Dendritic cell treated with granulocyte-macrophage colony-stimulating factor and Interleukin-4, amounts not matched to agents 40 ng/mL and 50 ng/mL, for 4 days (primary cell): ENCODE data around the gene MAP1LC3A.

Experiments used
- H3K27ac Mint-ChIP-seq: one replicate; pipeline ENCODE4 v1.8.0; 2022; ENCODE audit warnings: mild to moderate bottlenecking, mixed read lengths
- H3K27me3 Mint-ChIP-seq: one replicate; pipeline ENCODE4 v1.8.0; 2022; ENCODE audit warnings: mild to moderate bottlenecking, mixed read lengths
- H3K36me3 Mint-ChIP-seq: one replicate; pipeline ENCODE4 v1.8.0; 2022; ENCODE audit warnings: low read depth, mixed read lengths
- H3K4me1 Mint-ChIP-seq: one replicate; pipeline ENCODE4 v1.8.0; 2022; ENCODE audit warnings: low read depth, mixed read lengths
- H3K4me3 Mint-ChIP-seq: one replicate; pipeline ENCODE4 v1.8.0; 2022; ENCODE audit warnings: mild to moderate bottlenecking, moderate library complexity, mixed read lengths
- H3K9me3 Mint-ChIP-seq: one replicate; pipeline ENCODE4 v1.8.0; 2022; ENCODE audit warnings: mixed read lengths
- intact Hi-C: fragments of 100-400 bp; cut with micrococcal nuclease; formaldehyde crosslinking; loops from one replicate; pipeline ENCODE4 v1.15.0; 2022

MAP1LC3A gene

GRCh38 chr20:34567892-34568865 lies 9.7 kb downstream of the MAP1LC3A start:
- Mint-ChIP-seq H3K27ac (no peak overlapping the region), H3K9me3 (no peaks in the 10 kb centered on the region), H3K4me1 (peaks cover 11% of the 10 kb centered on the region), H3K36me3 (peaks cover 33% of the 10 kb centered on the region), H3K4me3 (no peak overlapping the region), H3K27me3 (no peaks in the 10 kb centered on the region)
- intact Hi-C loops = no loop called here

GRCh38 chr20:34569598-34569997 lies 11.1 kb downstream of the MAP1LC3A start:
- intact Hi-C loops = no loop called here
- Mint-ChIP-seq H3K36me3 (peaks cover 44% of the 10 kb centered on the region), H3K4me3 (no peak overlapping the region), H3K9me3 (no peaks in the 10 kb centered on the region), H3K27ac (no peak overlapping the region), H3K4me1 (peaks cover 11% of the 10 kb centered on the region), H3K27me3 (no peaks in the 10 kb centered on the region)

DNA sequence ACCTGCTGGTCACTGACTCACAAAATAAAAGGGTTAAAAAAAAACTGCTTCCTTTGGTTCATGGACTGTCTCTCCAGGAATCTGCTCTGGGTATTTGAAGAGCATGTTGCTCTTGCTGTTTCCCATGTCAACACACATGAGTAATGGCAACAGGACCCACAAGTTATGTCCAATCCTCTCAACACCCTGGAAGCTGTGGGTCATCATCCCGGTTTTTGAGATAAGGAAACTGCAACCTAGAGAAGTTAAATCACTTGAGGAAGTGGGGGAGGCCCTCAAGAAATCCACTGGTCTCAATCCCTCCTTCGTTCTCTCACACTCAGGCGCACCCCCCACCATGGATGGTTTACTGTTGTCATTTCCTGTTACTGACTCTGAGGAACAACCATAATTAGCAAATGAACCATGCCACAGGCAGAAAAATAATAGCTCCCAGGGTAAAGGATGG lies 12.4 kb downstream of the MAP1LC3A start:
- intact Hi-C loops = no loop called here
- peaks cover 11% of the 10 kb centered on the region for H3K4me1 Mint-ChIP-seq
- H3K36me3 Mint-ChIP-seq = peaks cover 49% of the 10 kb centered on the region
- H3K4me3 Mint-ChIP-seq = no peak overlapping the region
- no peaks in the 10 kb centered on the region for H3K9me3 Mint-ChIP-seq
- no peak overlapping the region for H3K27ac Mint-ChIP-seq
- H3K27me3 Mint-ChIP-seq = no peaks in the 10 kb centered on the region

DNA sequence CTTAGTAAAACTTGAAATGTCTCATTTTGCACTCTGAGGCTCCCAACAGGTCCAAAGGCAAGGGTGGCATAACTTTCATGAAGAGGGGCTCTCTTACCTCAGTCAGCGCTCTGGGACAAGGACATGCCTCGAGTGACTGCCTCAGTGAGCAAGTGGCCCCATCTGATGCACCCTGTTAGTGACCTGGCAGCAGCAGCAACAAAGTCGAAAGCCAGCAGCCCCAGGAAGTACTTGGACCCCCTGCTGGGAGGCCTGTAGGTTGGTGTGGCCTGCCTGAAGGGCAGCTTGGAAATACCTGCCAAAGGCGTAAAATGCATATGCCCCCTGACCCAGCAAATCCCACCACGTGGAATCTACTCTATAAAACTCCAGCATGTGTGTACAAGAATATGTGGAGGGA lies 13.2 kb downstream of the MAP1LC3A start:
- peaks cover 49% of the 10 kb centered on the region for H3K36me3 Mint-ChIP-seq
- no peaks in the 10 kb centered on the region for H3K27me3 Mint-ChIP-seq
- intact Hi-C loops = no loop called here
- H3K4me3 Mint-ChIP-seq = no peak overlapping the region
- no peak overlapping the region for H3K27ac Mint-ChIP-seq
- no peaks in the 10 kb centered on the region for H3K9me3 Mint-ChIP-seq
- H3K4me1 Mint-ChIP-seq = peaks cover 11% of the 10 kb centered on the region

- Mint-ChIP-seq H3K4me1 (peaks cover 11% of the 10 kb centered on the region), H3K27me3 (no peaks in the 10 kb centered on the region), H3K9me3 (no peaks in the 10 kb centered on the region), H3K36me3 (peaks cover 35% of the 10 kb centered on the region), H3K27ac (no peak overlapping the region), H3K4me3 (no peak overlapping the region)
- intact Hi-C loops = no loop called here
These were observed 15.2 kb downstream of the MAP1LC3A start for GRCh38 chr20:34573541-34574300.

DNA sequence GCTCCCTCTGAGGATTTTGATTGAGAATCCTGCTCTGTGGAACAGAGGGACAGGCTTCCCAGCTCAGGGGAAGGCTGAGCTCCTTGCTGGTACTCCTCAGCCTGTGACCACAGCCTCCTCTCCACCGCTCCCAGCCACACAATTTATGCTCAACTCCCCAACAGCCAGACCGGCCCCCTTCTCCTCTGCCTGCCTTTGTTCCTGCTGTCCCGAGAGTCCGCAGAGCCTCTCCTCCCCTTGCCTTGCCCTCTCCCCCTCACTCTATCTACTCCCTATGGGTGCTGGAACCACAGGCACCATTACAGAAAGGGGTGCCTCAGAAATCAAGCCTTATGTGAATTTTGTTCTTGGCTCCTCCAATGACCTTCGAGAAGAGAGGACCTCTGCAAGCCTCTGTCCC lies 15.9 kb downstream of the MAP1LC3A start:
- Mint-ChIP-seq H3K27ac (no peak overlapping the region), H3K9me3 (no peaks in the 10 kb centered on the region), H3K4me3 (no peak overlapping the region), H3K4me1 (peaks cover 11% of the 10 kb centered on the region), H3K36me3 (peaks cover 38% of the 10 kb centered on the region), H3K27me3 (no peaks in the 10 kb centered on the region)
- intact Hi-C loops = no loop called here

DNA sequence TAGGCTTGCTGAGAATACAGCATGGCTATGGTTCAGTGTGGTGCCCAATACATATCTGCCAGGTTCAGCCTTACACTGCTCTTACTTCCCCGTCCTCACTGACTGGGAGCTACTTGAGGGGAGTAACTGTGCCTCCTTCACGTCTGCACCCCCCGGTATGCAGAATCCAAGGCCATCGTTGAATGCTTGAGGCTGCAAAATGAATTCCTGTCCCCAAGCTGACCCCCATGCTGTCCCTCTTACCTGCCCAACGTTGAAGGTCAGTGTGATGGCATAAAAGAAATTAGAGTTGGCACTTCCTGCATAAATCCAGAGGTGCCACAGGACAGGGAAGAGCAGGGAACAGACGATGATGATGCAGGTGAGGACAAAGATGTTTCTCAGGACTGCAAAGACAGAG lies 16.3 kb downstream of the MAP1LC3A start:
- no peak overlapping the region for H3K27ac Mint-ChIP-seq
- H3K36me3 Mint-ChIP-seq = peaks cover 41% of the 10 kb centered on the region
- H3K9me3 Mint-ChIP-seq = no peaks in the 10 kb centered on the region
- peaks cover 12% of the 10 kb centered on the region for H3K4me1 Mint-ChIP-seq
- H3K27me3 Mint-ChIP-seq = no peaks in the 10 kb centered on the region
- no peak overlapping the region for H3K4me3 Mint-ChIP-seq
- intact Hi-C loops = no loop called here

DNA sequence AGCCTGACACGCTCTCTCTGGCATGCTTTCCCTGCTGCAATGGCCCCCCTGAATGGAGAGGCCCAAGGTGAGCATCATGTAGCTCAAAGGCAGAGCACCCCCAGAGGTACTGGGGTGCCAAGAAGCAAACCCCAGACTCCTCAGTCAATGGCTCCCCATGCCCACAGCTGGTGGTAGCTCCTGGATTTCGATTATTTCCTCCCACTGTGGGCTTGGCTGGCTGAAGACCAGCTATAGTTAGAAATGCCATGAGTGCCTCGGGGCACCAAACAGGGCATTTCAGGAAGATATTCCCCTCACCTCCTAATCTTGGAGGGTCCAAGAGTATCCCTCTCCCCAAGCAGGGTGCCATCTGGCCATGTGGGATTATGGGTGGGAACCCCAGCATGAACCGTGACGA lies 16.8 kb downstream of the MAP1LC3A start:
- Mint-ChIP-seq H3K27me3 (no peaks in the 10 kb centered on the region), H3K4me1 (peaks cover 16% of the 10 kb centered on the region), H3K27ac (no peak overlapping the region), H3K36me3 (peaks cover 44% of the 10 kb centered on the region), H3K9me3 (no peaks in the 10 kb centered on the region), H3K4me3 (no peak overlapping the region)
- intact Hi-C loops = no loop called here

GRCh38 chr20:34575756-34576155 lies 17.2 kb downstream of the MAP1LC3A start:
- intact Hi-C loops = no loop called here
- Mint-ChIP-seq H3K27ac (no peak overlapping the region), H3K4me1 (peaks cover 20% of the 10 kb centered on the region), H3K9me3 (no peaks in the 10 kb centered on the region), H3K36me3 (peaks cover 48% of the 10 kb centered on the region), H3K4me3 (no peak overlapping the region), H3K27me3 (no peaks in the 10 kb centered on the region)

DNA sequence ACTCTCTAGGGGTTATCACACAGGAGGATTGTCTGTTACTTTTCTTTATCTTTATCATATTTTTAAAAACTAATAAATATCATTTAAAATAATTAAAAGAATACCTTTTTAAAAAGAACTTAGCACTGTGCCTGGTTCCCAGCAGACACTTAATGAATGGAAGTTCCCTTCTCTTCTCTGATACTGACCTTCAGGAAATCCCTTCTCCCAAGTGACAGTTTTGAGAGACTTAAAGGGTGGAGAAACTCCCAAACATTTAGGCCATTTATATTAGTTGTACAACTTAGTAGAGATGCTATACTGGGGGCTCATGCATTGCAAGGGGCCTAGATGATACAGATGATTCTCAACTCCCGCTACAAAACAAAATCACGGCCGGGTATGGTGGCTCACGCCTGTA lies 18.5 kb downstream of the MAP1LC3A start:
- Mint-ChIP-seq H3K4me3 (no peak overlapping the region), H3K27ac (no peak overlapping the region), H3K9me3 (no peaks in the 10 kb centered on the region), H3K27me3 (no peaks in the 10 kb centered on the region), H3K4me1 (peaks cover 10% of the 10 kb centered on the region), H3K36me3 (peaks cover 47% of the 10 kb centered on the region)
- intact Hi-C loops = no loop called here

DNA sequence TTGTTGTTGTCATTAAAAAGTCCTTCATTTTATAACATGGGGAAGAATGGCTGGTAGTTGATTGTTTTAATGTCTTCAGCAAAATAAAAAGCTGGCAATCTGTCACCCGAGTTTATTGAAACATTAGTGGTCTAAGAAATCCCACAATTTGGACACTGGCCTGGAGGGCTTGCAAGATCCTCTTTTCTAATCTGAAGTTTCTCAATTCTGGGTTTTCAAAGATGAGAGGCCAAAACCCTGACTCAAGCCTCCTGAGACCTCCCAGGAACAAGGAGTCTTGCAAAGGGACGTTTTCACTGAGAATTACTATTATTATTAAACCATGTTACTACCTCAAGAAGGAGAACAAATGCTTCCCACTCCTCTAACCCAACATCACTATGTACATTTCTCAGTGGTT lies 19.5 kb downstream of the MAP1LC3A start:
- H3K27ac Mint-ChIP-seq = no peak overlapping the region
- H3K9me3 Mint-ChIP-seq = no peaks in the 10 kb centered on the region
- intact Hi-C loops = no loop called here
- H3K36me3 Mint-ChIP-seq = peaks cover 49% of the 10 kb centered on the region
- peaks cover 10% of the 10 kb centered on the region for H3K4me1 Mint-ChIP-seq
- H3K27me3 Mint-ChIP-seq = no peaks in the 10 kb centered on the region
- H3K4me3 Mint-ChIP-seq = no peak overlapping the region

DNA sequence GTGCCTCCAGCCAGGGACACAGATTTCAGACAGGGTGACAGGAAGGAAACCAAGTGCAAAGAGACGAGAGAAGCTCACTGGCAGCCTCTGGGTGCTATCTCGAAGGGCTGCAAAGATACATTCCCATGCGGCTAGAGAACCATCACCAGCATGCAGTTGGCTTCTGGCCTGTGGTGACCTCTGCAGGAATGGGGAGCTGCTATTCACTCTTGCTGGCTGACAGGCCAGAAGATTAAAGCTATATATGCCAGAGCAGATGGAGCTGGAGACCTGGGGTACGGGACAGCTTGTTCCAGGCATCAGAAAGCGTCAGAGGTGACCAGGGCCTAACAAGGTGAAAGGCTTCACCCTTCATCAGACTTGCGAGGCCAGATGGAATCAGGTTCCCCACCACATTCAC lies 20.0 kb downstream of the MAP1LC3A start:
- Mint-ChIP-seq H3K9me3 (no peaks in the 10 kb centered on the region), H3K4me1 (peaks cover 10% of the 10 kb centered on the region), H3K27ac (no peak overlapping the region), H3K27me3 (no peaks in the 10 kb centered on the region), H3K36me3 (peaks cover 49% of the 10 kb centered on the region), H3K4me3 (no peak overlapping the region)
- intact Hi-C loops = no loop called here

DNA sequence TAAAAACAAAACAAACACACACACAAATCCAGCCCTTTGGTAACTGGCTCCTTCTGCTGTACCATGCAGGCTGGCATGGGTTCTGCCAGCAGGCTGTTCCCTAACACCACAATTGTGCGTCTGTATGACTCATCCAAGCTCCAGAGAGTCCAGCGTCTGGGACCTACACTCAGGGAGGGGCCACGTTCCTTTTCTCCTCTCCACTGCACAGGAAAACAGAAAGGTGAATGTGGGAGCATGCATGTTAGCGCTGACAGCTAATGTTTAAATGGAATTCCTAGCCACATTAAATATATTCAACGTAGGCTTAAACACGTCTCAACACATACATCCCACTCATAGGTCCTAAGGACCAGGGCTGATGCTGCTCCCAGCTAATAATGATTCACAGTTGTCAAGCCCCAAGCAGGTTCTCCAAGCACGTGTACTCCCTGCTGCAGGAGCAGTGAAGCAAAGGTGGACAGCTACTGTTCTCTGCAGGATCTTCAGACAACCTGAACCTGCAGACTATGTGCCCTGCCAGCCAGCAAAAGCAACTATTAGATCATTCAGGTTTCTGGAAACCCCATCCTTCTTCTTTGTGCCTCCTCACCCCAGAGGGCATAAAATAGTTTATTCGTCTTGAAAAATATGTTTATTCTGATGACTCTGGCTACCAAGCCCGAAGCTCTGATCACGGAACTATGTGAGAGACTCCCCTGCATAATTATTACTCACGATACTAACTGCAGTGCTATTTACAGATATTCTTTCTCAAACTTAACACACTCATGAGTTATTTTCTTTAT lies 20.9 kb downstream of the MAP1LC3A start:
- no peaks in the 10 kb centered on the region for H3K27me3 Mint-ChIP-seq
- peaks cover 47% of the 10 kb centered on the region for H3K36me3 Mint-ChIP-seq
- H3K4me1 Mint-ChIP-seq = peaks cover 10% of the 10 kb centered on the region
- no peaks in the 10 kb centered on the region for H3K9me3 Mint-ChIP-seq
- intact Hi-C loops = no loop called here
- no peak overlapping the region for H3K4me3 Mint-ChIP-seq
- H3K27ac Mint-ChIP-seq = no peak overlapping the region
